HepG2 (cell line): ENCODE results near the gene PTEN.

ENCODE experiments used
- AHDC1 ChIP-seq: sonication (generic); formaldehyde crosslinking; IDR thresholded peaks from 2 replicates; pipeline ENCODE4 v1.5.1; 2020; ENCODE audit warnings: mild to moderate bottlenecking, missing genetic modification reagents, borderline replicate concordance
- ATAD3A ChIP-seq: sonication (generic); formaldehyde crosslinking; IDR thresholded peaks from 2 replicates; pipeline ENCODE4 v1.4.0; 2020; ENCODE audit warnings: missing genetic modification reagents
- CREB1 ChIP-seq, 2 experiments: fragments of 450-650 bp in 1 of 2; IDR thresholded peaks; 2 replicates each; pipeline ENCODE4 v1.6.1; 2016 to 2017; ENCODE audit warnings: control low read depth in 1 of 2, mild to moderate bottlenecking in 1 of 2, missing compliant biosample characterization in 1 of 2, missing genetic modification characterization in 1 of 2
- DNMT1 ChIP-seq: sonication (generic); formaldehyde crosslinking; IDR thresholded peaks from 2 replicates; pipeline ENCODE4 v1.5.1; 2020; ENCODE audit warnings: mild to moderate bottlenecking, missing genetic modification reagents
- EZH2 ChIP-seq: conservative IDR thresholded peaks from 2 replicates; pipeline ENCODE4 v1.6.1; 2012; ENCODE audit warnings: mild to moderate bottlenecking, low read depth, low read length, moderate library complexity
- MYC ChIP-seq: sonication (generic); formaldehyde crosslinking; IDR thresholded peaks from 2 replicates; pipeline ENCODE4 v1.9.0; 2021; ENCODE audit warnings: missing genetic modification reagents, borderline replicate concordance
- PRDM10 ChIP-seq: sonication (generic); formaldehyde crosslinking; IDR thresholded peaks from 2 replicates; pipeline ENCODE4 v1.4.0; 2020; ENCODE audit warnings: low read depth, missing genetic modification reagents
- TF ChIP-seq, protein P1 (sequence below): sonication (generic); formaldehyde crosslinking; IDR thresholded peaks from 2 replicates; pipeline ENCODE4 v1.5.0; 2020; ENCODE audit warnings: mild to moderate bottlenecking, missing genetic modification reagents, moderate library complexity
- TF ChIP-seq, protein P2 (sequence below), 2 experiments: sonication (generic) in 1 of 2; formaldehyde crosslinking in 1 of 2; IDR thresholded peaks; 2 replicates each; pipeline versions ENCODE4 v1.4.0 to v1.6.1; 2018 to 2020; ENCODE audit warnings: missing genetic modification reagents in 2 of 2, borderline replicate concordance in 1 of 2, low read depth in 1 of 2, mild to moderate bottlenecking in 1 of 2, missing biosample characterization in 1 of 2
- TF ChIP-seq, protein P3 (sequence below): sonication (generic); formaldehyde crosslinking; IDR thresholded peaks from 2 replicates; pipeline ENCODE4 v1.9.0; 2022; ENCODE audit warnings: low read depth, missing genetic modification reagents

DNA sequence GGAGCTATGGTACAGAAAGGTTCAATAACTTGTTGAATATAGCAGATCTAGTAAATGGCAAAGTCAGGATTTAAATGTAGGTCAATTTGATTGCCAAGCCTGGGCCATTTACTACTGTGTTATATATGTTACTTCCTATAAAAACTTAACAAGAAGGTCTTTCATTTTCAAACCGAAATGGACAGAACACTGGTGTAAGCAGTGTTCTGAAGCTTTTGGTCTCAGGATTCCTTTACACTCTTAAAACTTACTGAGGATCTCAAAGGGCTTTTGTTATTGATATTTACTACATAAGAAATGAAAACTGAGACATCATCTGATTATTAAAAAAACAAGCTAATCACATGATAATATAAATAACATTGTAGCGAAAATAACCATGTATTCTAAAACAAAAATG lies 114.7 kb downstream of the PTEN start:
- no peak for TF ChIP-seq PRDM10
- no peak for TF ChIP-seq DNMT1
- no peak for TF ChIP-seq ATAD3A
- TF ChIP-seq, protein P1, sequence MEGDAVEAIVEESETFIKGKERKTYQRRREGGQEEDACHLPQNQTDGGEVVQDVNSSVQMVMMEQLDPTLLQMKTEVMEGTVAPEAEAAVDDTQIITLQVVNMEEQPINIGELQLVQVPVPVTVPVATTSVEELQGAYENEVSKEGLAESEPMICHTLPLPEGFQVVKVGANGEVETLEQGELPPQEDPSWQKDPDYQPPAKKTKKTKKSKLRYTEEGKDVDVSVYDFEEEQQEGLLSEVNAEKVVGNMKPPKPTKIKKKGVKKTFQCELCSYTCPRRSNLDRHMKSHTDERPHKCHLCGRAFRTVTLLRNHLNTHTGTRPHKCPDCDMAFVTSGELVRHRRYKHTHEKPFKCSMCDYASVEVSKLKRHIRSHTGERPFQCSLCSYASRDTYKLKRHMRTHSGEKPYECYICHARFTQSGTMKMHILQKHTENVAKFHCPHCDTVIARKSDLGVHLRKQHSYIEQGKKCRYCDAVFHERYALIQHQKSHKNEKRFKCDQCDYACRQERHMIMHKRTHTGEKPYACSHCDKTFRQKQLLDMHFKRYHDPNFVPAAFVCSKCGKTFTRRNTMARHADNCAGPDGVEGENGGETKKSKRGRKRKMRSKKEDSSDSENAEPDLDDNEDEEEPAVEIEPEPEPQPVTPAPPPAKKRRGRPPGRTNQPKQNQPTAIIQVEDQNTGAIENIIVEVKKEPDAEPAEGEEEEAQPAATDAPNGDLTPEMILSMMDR (CRISPR knock-in tag) = no peak
- no peak for TF ChIP-seq AHDC1 (CRISPR knock-in tag)
- TF ChIP-seq MYC (CRISPR knock-in tag) = no peak
- no peak for TF ChIP-seq EZH2
- no peak for TF ChIP-seq CREB1 (IDR thresholded peaks at IDR 0.05)
- no peak for TF ChIP-seq CREB1 (CRISPR knock-in tag; IDR thresholded peaks at IDR 0.05)
- TF ChIP-seq, protein P2, sequence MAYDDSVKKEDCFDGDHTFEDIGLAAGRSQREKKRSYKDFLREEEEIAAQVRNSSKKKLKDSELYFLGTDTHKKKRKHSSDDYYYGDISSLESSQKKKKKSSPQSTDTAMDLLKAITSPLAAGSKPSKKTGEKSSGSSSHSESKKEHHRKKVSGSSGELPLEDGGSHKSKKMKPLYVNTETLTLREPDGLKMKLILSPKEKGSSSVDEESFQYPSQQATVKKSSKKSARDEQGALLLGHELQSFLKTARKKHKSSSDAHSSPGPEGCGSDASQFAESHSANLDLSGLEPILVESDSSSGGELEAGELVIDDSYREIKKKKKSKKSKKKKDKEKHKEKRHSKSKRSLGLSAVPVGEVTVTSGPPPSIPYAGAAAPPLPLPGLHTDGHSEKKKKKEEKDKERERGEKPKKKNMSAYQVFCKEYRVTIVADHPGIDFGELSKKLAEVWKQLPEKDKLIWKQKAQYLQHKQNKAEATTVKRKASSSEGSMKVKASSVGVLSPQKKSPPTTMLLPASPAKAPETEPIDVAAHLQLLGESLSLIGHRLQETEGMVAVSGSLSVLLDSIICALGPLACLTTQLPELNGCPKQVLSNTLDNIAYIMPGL (CRISPR knock-in tag; IDR thresholded peaks at IDR 0.05; ENCODE audit: borderline replicate concordance in 1 of 2, low read depth in 1 of 2) = no peak
- TF ChIP-seq, protein P3, sequence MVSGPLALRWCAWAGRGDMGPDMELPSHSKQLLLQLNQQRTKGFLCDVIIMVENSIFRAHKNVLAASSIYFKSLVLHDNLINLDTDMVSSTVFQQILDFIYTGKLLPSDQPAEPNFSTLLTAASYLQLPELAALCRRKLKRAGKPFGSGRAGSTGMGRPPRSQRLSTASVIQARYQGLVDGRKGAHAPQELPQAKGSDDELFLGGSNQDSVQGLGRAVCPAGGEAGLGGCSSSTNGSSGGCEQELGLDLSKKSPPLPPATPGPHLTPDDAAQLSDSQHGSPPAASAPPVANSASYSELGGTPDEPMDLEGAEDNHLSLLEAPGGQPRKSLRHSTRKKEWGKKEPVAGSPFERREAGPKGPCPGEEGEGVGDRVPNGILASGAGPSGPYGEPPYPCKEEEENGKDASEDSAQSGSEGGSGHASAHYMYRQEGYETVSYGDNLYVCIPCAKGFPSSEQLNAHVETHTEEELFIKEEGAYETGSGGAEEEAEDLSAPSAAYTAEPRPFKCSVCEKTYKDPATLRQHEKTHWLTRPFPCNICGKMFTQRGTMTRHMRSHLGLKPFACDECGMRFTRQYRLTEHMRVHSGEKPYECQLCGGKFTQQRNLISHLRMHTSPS (CRISPR knock-in tag) = no peak
